Smooth muscle cell (in vitro differentiated cells): Measurements from ENCODE around the gene HAVCR1. TPM values are rescaled to one million over a fixed set of nuclear protein-coding genes. Genes with fewer than 3 reads are reported as not detected.

Experiments used
- DNase-seq: peaks from one replicate; lab custom pipeline; 2025; ENCODE audit not compliant: unreplicated experiment; lab: John Stamatoyannopoulos, UW
- H2AFZ ChIP-seq: fragments of 200-600 bp; sonication (generic); 2 replicates; pipeline ENCODE4 v1.6.0; 2016; ENCODE audit warnings: antibody characterized with exemption, low read depth, mild to moderate bottlenecking
- H3F3A ChIP-seq: fragments of 200-600 bp; sonication (generic); 2 replicates; pipeline ENCODE4 v1.6.0; 2017; ENCODE audit warnings: antibody characterized with exemption, low read depth
- H3K27ac ChIP-seq: fragments of 200-600 bp; sonication (generic); 2 replicates; pipeline ENCODE4 v1.5.1; 2016; ENCODE audit warnings: low read depth, mild to moderate bottlenecking
- H3K27me3 ChIP-seq: fragments of 200-600 bp; sonication (generic); 2 replicates; pipeline ENCODE4 v1.6.1; 2016; ENCODE audit warnings: low read depth, mild to moderate bottlenecking
- H3K36me3 ChIP-seq: fragments of 200-600 bp; sonication (generic); 2 replicates; pipeline ENCODE4 v1.5.1; 2016; ENCODE audit warnings: low read depth
- H3K4me1 ChIP-seq: fragments of 200-600 bp; sonication (generic); 2 replicates; pipeline ENCODE4 v1.5.1; 2016; ENCODE audit warnings: low read depth
- H3K4me2 ChIP-seq: fragments of 200-600 bp; sonication (generic); 2 replicates; pipeline ENCODE4 v1.6.0; 2016; ENCODE audit warnings: mild to moderate bottlenecking
- H3K4me3 ChIP-seq: fragments of 200-600 bp; sonication (generic); 2 replicates; pipeline ENCODE4 v1.5.1; 2016; ENCODE audit warnings: mild to moderate bottlenecking
- H3K79me2 ChIP-seq: fragments of 200-600 bp; sonication (generic); 2 replicates; pipeline ENCODE4 v1.6.0; 2016; ENCODE audit warnings: low read depth, mild to moderate bottlenecking
- H3K9ac ChIP-seq: fragments of 200-600 bp; sonication (generic); 2 replicates; pipeline ENCODE4 v1.6.0; 2016; ENCODE audit warnings: low read depth
- H3K9me3 ChIP-seq: fragments of 200-600 bp; sonication (generic); replicated peaks from 2 replicates; pipeline ENCODE4 v1.5.1; 2016; ENCODE audit warnings: low read depth
- H4K20me1 ChIP-seq: fragments of 200-600 bp; sonication (generic); 2 replicates; pipeline ENCODE4 v1.6.0; 2016; ENCODE audit warnings: low read depth
- WGBS: methylation state at CpG from one replicate; pipeline ENCODE4 v1.1.7; 2016; ENCODE audit warnings: low lambda C conversion rate; 5-methylcytosine and 5-hydroxymethylcytosine counted together
- polyA plus RNA-seq: library from polyadenylated mRNA; unstranded; fragments of >200 nt; fragmentation: Nextera tagmentation; extraction: Ambion mirVana; gene quantifications from 2 replicates; pipeline ENCODE4 v1.2.1, GENCODE V29; 2016
- total RNA-seq: library from RNA; depleted of rRNA; stranded (reverse); fragments of >200 nt; gene quantifications from 2 replicates; pipeline ENCODE4 v1.2.3, GENCODE V29; 2014
- TF ChIP-seq, protein P1 (sequence below): fragments of 200-600 bp; sonication (generic); IDR thresholded peaks from 2 replicates; pipeline ENCODE4 v1.5.1; 2017; ENCODE audit warnings: borderline replicate concordance, mild to moderate bottlenecking, antibody characterized with exemption; ENCODE audit not compliant: insufficient read depth, poor library complexity, severe bottlenecking

Gene HAVCR1
- total and polyA plus RNA-seq, 2 experiments from 2014 or later, result not detected

DNA sequence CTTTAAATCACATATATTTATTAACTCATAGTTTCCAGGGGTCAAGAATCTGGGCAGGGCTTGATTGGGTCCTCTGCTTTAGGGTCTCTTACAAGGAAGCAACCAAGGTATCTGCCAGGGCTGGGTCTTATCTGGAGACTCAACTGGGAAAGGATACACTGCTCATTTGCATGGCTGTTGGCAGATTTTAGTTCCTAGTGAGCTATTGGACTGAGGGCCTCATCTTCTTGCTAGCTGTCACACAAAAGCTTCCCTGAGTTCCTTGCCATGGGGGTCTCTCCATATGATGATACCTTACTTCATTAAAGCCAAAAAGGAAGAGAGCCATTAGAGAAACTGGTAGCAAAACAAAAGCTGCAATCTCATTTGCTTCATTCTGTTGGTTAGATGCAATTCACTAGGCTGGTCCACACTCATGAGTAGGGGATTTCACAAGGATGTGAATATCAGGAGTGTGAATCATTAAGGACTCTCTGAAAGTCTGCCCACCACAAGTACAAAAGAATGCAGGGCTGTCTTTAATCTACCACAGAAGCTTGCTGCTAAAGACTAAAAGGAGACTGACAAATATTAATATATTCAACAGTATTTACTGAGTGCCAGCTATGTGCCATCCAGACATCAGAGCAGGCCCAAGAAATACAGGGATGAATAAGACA, 53.9 kb downstream of the HAVCR1 start:
- no peaks in the 10 kb centered on the region for H3K36me3 ChIP-seq
- no peak for DNase-seq
- H3K9ac ChIP-seq, result peak overlapping the region; percentile 30
- no peaks in the 10 kb centered on the region for H3F3A ChIP-seq
- H3K27ac ChIP-seq, result peak overlapping the region; percentile 78
- no peak overlapping the region for H2AFZ ChIP-seq
- H4K20me1 ChIP-seq, result no peaks in the 10 kb centered on the region
- H3K79me2 ChIP-seq, result no peaks in the 10 kb centered on the region
- TF ChIP-seq, protein P1, sequence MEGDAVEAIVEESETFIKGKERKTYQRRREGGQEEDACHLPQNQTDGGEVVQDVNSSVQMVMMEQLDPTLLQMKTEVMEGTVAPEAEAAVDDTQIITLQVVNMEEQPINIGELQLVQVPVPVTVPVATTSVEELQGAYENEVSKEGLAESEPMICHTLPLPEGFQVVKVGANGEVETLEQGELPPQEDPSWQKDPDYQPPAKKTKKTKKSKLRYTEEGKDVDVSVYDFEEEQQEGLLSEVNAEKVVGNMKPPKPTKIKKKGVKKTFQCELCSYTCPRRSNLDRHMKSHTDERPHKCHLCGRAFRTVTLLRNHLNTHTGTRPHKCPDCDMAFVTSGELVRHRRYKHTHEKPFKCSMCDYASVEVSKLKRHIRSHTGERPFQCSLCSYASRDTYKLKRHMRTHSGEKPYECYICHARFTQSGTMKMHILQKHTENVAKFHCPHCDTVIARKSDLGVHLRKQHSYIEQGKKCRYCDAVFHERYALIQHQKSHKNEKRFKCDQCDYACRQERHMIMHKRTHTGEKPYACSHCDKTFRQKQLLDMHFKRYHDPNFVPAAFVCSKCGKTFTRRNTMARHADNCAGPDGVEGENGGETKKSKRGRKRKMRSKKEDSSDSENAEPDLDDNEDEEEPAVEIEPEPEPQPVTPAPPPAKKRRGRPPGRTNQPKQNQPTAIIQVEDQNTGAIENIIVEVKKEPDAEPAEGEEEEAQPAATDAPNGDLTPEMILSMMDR, result no peak
- no peak overlapping the region for H3K4me2 ChIP-seq
- H3K27me3 ChIP-seq, result no peaks in the 10 kb centered on the region
- no peak overlapping the region for H3K4me3 ChIP-seq
- no peaks in the 10 kb centered on the region for H3K9me3 ChIP-seq
- H3K4me1 ChIP-seq, result no peaks in the 10 kb centered on the region

DNA sequence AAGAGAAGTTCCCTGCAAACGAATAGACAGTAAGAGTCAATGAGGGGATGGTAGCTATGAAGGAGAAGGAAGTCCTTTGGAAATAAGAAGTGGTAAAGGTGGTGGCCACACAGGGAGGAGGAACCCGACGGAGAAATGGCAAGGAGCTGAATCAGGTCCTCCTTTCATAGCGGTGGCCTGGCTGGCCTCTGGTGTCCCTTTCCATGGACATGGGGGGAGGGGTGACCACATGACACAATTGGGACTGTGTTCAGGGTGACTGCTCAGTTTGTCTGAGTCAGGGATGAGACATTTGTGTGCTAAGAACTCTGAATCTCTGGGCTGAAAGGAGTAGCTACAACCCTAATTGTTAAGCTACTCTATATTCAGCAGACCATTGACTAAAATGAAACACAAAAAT, 67.2 kb downstream of the HAVCR1 start:
- Histone ChIP-seq H3K36me3 (no peaks in the 10 kb centered on the region), H3K9me3 (no peaks in the 10 kb centered on the region), H2AFZ (no peak overlapping the region), H3K4me1 (no peaks in the 10 kb centered on the region), H4K20me1 (no peaks in the 10 kb centered on the region), H3F3A (no peaks in the 10 kb centered on the region), H3K27me3 (peaks cover 4% of the 10 kb centered on the region), H3K79me2 (no peaks in the 10 kb centered on the region), H3K4me2 (no peak overlapping the region), H3K4me3 (no peak overlapping the region), H3K27ac (no peak overlapping the region), H3K9ac (no peak overlapping the region)
- TF ChIP-seq, protein P1, result no peak
- no peak for DNase-seq
- WGBS, result 78% methylated on average over 4 of the region's 4 CpGs

GRCh38 chr5:156984064-156984463, 74.9 kb downstream of the HAVCR1 start:
- no peaks in the 10 kb centered on the region for H3K9me3 ChIP-seq
- no peaks in the 10 kb centered on the region for H3K79me2 ChIP-seq
- H3K4me3 ChIP-seq, result no peak overlapping the region
- H4K20me1 ChIP-seq, result no peaks in the 10 kb centered on the region
- H3K27me3 ChIP-seq, result peaks cover 21% of the 10 kb centered on the region
- no peak overlapping the region for H3K4me2 ChIP-seq
- TF ChIP-seq, protein P1, result no peak
- no peaks in the 10 kb centered on the region for H3K4me1 ChIP-seq
- H3F3A ChIP-seq, result no peaks in the 10 kb centered on the region
- H3K9ac ChIP-seq, result no peak overlapping the region
- no peak overlapping the region for H2AFZ ChIP-seq
- no peak overlapping the region for H3K27ac ChIP-seq
- H3K36me3 ChIP-seq, result no peaks in the 10 kb centered on the region
- WGBS, result 96% methylated on average over 9 of the region's 9 CpGs
- DNase-seq, result no peak

- Histone ChIP-seq H2AFZ (no peak overlapping the region), H4K20me1 (no peaks in the 10 kb centered on the region), H3K36me3 (no peaks in the 10 kb centered on the region), H3K4me1 (no peaks in the 10 kb centered on the region), H3K4me2 (no peak overlapping the region), H3F3A (no peaks in the 10 kb centered on the region), H3K27me3 (peaks cover 22% of the 10 kb centered on the region), H3K4me3 (no peak overlapping the region), H3K27ac (no peak overlapping the region), H3K9ac (no peak overlapping the region), H3K79me2 (no peaks in the 10 kb centered on the region), H3K9me3 (no peaks in the 10 kb centered on the region)
- no peak for DNase-seq
- TF ChIP-seq, protein P1, result no peak
Observed at GRCh38 chr5:156981481-156981880, 77.4 kb downstream of the HAVCR1 start.
